Fibroblast of skin of scalp (primary cell): ENCODE measurements around the gene DBNL.

Experiments
- DNase-seq: peaks from one replicate; pipeline ENCODE4 v3.0.0-alpha.2; 2013

Gene DBNL

DNA sequence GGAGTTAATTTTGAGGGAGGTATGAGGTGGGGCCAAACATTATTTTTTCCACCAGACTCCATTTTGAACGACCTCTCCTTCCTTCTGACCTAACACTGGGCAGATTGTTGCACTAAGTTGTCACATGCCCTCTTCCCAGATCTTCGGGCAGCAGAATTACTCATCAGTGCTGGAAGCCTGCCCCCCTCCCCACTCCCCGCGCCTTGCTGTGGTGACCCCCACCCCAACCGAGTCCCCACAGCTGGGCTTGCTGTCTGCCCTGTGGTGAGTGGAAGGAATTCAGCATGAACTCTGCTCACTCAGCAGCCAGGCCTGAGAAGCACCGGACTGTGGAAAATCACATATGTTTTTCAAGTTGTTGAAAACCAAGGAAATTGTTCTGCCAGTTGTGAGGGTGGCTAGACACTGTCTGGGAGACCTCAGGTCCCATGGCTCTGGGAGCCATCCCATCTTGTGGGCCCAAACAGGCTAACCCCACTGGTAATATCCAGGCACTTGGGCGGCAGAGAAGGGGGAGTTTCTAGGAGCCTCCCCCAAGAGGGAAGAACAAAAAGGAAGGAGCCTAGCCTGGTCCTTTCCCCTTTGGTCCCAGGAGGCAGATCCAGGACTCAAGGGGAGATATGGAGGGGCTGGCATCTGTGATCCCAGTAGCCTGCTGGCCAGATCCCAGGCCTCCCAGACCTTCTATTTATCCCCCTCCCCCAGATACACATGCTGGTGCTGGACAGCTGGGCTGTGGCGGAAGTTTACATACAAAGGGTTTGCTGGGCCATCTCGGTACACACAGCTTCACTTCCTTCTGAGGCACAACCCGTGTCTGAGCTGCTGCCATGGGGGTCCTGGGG lies 56.2 kb downstream of the DBNL start:
- DNase-seq: peak; percentile 89

DNA sequence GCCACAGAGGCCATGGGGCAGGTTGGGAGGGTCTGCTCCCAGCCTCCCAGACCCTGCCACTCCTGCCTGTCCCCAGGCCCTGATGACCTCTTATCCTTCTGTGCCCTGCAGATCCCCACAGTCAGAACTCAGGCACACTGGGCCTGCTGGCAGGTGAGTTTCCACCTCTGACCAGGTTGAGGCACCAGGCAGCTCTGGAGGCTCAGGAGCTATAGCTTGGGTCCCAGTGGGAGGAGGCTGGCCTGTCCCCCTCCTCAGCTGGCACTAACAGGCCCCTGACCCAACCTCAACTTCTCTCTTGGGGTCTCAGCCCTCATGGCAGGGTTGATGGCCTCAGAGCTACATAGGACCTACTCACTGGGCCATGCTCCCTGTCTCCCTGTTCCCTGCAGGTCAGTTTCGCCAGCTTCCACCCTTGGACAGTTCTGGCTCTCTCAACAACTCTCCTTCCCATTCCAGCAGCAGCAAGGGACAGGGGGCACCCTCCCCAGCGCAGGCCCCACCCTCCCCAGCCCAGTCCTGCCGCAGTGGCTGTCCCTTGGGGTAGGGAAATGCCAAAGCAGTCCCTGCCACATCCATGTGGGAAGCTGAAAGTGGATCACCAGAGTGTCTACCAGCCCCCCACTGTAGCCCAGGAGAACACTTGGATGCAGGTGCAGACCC lies 56.9 kb downstream of the DBNL start:
- no peak for DNase-seq

DNA sequence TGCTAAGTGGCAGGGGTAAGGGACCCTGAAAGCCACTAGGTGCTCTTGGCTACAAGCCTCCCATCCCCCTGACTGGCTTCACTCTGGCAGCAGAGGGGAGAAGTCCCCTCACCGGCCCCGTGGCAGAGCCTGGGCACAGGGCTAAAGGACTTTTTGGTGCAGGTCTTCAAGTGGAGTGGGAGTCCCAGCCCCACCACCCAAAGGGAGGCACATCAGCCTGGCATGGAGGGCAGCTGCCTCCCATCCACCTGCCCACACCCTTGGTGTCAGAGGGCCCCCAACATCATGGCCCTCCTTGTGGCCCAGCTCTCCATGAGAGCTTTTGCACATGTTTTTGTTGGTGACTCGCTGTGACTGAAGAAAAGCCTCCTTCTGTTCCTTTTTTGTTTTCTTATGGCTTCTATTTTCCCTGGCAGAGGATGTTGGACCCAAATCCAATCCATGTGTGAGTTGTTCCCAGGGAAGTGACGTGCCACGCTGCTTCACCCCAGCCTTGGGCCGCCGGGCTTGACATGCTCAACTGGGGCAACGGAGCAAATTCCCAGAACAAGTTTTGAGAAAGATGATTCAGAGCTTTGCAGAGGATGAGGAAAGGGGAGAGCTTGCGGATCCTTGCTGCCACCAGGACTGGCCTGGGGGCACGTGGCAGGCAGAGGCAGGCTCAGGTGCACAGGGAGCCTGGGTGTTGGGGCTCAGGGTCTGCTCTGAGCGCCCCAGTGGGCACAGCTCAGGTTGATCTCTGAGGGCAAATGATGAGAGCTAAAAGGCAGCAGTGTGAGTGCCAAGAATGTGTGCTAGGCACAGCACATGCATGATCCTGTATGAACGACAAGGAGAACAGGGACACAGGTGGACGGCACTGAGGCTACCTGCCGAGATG lies 57.7 kb downstream of the DBNL start:
- peak; percentile 92 for DNase-seq

- no peak for DNase-seq
These were observed 58.5 kb downstream of the DBNL start for GRCh38 chr7:44102846-44103565.

DNA sequence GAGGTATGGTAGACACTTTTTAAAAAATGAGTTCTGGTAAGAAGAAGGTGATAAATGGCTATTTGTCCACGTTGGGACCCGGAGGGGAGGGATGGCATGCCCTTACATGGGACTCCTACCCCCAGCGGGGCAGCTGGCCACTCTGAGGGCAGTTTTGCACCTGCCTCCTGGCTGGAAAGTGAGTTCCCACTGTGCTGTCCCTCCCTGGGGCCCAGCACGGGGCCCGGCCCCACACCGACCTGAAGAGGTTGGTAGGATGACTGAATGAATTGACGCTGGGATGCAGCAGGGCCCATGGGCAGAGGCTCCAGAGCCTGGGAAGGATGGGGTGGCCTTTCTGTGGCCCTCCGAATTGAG lies 59.0 kb downstream of the DBNL start:
- DNase-seq: no peak

DNA sequence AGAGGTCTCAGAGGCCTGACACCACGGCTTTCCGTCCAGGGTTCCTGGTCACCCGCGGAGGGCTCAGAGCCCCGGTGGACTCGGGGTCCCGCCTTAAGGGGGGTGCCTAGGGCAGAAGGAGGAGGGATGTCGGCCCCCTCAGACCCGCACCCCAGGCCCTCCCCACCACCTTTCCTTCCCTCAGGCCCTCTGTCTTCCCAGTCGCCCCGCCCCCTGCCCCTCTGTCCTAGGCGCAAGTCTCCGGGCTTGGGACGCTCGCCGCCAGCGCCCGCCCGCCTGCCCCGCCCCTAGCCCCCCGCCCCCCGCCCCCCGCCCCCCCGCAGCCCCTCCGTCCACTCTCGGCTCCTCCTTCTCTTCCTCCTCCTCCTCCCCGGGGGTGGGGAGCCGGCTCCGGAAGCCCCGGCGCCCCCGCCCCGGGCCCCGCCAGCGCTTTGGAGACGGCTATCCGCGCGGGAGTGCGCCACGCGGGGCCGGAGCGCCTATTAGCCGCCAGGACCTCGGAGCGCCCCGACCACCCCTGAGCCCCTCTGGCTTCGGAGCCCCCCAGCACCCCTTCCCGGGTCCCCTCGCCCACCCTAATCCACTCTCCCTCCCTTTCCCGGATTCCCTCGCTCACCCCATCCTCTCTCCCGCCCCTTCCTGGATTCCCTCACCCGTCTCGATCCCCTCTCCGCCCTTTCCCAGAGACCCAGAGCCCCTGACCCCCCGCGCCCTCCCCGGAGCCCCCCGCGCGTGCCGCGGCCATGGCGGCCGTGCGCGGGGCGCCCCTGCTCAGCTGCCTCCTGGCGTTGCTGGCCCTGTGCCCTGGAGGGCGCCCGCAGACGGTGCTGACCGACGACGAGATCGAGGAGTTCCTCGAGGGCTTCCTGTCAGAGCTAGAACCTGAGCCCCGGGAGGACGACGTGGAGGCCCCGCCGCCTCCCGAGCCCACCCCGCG lies 59.7 kb downstream of the DBNL start, which contains the start of gene AEBP1:
Gene AEBP1 (plus strand): TSS at position 423 of the 937 bp plus-strand sequence. CDS start 321 bp downstream, at position 744.
- peak; percentile 43 for DNase-seq

DNA sequence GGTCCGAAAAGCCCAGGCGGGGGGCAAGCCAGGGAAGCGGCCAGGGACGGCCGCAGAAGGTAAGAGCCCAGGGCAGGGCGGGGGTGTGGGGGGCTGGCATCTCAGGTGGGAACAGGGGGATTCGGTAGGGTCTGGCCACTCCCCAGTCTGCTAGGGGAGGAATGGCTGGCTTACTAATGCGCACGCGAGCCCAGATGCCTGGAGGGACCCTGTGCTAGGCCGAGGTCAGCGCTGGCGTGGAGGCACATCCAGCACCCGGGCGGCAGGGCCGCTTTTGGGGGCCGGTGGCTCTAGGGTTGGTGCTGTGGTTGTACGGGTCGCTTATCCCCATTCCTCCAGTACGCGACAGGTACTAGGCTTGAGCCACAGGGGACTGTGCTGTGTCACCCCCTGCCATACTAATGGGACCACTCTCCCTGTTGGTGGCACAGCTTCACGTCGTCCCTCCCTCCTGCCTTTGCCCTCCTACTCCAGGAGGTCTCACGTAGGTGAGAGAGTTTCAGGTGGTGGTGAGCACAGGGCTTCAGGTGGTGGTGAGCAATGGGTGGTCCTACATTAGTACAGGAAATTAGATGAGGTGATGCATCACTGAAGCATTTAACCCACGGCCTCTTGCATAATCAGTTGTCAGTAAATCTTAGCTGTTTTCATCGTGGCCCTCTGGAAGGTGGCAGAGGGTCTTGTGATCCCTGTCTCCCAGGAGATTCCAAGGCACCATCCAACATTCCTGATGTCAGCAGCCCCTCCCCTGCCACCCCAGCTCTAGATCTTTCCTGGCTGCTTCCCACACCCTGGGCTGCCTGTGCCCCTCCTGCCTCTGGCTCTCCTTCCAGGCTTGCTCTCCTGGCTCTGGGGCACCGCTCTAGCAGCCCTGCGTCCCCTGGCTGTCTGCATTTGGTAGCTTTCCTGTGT lies 60.6 kb downstream of the DBNL start:
- DNase-seq: peak; percentile 58

DNA sequence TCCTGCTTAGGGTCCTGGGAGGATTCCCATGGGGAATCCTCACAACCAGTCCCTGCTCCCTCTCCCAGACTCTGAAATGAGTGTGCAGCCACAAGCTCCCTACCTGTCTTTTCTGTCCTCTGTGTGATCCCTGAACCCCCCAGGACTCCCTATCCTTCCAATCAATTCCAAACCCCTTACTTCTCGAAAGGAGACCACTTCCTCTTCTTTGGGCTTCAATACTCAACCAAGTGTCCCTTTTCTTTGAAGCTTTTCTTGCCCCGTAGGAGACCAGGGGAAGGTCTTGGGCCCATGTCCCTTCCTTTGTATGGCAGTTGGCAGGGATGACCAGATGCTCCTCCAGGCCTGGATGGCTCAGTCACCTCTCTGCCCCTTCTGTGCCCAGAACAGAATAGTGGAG lies 61.3 kb downstream of the DBNL start:
- no peak for DNase-seq

DNA sequence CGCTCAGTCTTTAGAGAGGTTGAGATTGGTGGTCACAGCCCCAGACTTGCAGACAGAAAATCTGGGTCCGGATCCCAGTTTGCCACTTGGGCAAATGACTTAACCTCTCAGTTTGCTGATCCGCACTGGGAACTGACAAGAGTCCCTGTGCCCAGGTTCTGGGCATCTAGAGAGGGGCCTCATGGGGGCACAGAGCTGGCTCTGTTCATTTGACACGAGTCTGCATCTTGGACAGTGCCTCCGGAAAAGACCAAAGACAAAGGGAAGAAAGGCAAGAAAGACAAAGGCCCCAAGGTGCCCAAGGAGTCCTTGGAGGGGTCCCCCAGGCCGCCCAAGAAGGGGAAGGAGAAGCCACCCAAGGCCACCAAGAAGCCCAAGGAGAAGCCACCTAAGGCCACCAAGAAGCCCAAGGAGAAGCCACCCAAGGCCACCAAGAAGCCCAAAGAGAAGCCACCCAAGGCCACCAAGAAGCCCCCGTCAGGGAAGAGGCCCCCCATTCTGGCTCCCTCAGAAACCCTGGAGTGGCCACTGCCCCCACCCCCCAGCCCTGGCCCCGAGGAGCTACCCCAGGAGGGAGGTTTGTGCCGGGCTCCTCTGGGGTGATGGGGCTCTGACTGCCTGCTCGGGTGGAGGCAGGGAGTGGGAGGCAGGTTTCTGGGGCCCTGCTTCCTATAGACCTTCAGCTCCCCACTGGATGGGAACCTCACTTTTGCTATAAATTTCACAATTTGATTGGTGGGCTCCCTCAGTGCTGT lies 62.0 kb downstream of the DBNL start:
- no peak for DNase-seq

GRCh38 chr7:44107116-44107960 lies 62.8 kb downstream of the DBNL start:
- DNase-seq: no peak

DNA sequence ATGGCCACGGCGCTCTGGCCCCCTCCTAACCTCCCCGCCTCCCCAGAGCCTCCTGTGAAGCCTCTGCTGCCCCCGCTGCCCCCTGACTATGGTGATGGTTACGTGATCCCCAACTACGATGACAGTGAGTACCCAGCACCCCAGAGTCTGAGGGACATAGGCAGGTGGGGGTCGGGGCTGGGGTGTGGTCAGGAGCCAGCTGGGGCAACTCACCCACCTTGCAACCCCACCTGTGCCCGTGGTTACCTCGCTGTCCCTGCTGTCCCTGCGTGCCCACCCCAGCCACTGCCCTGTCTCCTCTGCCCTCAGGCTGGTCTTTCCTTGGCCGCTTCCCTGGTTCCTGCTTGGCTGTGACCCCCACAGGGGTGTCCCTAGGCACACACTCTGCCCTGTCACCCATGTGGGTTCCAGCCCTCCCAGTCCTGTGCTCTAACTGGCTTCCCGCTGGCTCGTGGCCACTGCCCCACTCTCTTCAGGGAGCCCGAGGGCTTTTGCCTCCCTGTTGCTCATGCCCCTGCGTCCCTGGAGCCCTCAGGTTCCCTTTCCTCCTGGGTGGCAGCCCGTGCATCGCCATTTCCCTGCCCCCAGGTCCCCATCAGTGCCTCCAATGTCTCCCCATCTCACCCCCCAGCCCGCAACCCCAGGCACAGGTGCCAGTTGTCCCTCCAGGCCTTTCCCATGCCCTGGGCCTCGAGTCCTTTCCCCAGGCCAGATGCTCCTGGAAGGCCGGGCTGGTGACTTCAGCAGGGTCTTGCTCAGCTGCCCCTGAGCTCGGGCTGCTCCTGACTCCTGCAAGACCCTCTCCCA lies 63.7 kb downstream of the DBNL start:
- no peak for DNase-seq

- no peak for DNase-seq
These were observed 64.6 kb downstream of the DBNL start for GRCh38 chr7:44108768-44109750.

GRCh38 chr7:44109991-44110390 lies 65.5 kb downstream of the DBNL start:
- no peak for DNase-seq

DNA sequence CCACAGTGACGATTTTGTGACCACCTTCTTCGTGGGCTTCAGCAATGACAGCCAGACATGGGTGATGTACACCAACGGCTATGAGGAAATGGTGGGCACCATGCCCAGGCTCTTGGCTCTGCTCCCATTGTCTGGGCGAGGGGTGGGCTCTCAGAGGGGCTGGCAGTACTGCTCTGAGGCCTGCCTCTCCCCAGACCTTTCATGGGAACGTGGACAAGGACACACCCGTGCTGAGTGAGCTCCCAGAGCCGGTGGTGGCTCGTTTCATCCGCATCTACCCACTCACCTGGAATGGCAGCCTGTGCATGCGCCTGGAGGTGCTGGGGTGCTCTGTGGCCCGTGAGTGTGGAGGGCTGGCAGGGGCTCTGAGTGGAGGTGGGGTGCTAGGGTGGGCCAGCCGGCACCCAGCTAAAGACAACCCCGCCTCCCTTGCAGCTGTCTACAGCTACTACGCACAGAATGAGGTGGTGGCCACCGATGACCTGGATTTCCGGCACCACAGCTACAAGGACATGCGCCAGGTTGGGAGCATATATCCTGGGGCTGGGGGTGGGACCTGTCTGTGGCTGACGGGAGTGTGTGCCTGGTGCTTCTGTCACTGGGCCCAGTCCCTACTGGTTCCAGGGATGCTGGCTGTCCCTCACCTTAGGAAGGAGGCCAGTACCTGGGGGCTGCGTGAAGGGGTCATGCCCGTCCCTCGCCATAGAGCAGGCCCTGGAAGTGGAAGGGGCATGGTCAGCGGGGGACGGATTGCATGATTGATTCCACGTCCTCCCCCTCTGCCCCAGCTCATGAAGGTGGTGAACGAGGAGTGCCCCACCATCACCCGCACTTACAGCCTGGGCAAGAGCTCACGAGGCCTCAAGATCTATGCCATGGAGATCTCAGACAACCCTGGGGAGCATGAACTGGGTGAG lies 66.5 kb downstream of the DBNL start:
- no peak for DNase-seq
